UCSD-AML1 (cell line): ENCODE data around the gene PIP4P1.
"Not testable (repeated sequence)": the region's sequence is repeated elsewhere in the genome, so short reads cannot be mapped to it uniquely, and the experiment has no call there.

Experiments
- DNase-seq: peaks from one replicate; lab custom pipeline; 2025; ENCODE audit not compliant: unreplicated experiment; lab: John Stamatoyannopoulos, UW

PIP4P1 gene

DNA sequence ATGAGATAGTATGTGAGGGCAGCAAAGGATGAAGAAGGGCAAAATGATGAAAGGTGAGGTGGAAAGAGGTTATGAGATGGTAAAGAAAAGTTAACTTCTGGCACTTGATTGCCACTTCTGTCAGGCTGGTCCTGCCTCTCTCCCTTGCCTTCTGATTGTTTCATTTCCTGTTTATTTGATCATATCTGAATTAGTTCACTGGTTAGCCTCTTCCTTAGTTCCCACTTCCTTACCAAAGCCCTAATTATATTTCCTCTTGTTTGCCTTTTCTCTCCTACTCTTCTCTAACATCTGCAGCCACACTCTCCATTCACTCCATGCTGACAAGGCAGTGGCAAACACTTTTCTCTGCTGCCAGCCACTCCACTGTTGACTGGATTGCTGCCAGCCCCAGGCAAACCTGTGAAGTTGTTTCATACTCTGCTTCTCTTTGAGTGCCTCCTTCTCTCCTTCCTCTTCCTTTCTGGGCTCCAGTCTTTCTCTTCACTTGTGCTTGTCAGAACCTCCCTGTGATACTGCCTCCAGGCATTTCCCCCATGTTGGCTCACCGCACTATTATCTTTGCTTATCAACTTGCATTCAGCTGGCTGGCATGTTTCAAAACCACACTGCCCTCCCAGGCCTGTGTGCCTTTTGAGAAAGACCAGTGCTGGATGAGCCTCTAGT is 16.1 kb upstream of the PIP4P1 start:
- peak; percentile 79 for DNase-seq

DNA sequence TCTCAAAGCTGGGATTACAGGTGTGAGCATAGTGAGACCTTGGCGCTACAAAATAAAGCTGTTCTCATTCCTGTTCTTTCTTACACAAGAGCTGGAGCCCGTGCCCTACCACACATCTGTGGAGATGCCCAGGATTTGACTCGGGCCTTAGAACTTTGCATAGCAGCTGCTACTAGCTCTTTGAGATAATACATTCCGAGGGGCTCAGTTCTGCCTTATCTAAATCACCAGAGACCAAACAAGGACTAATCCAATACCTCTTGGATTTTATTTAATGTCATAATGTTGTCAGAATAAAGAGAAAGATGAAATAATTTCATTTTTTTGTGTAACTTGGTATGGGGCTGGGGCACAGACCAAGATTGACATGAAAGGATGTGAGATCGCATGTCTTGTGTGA is 15.5 kb upstream of the PIP4P1 start:
- DNase-seq, result no peak

DNA sequence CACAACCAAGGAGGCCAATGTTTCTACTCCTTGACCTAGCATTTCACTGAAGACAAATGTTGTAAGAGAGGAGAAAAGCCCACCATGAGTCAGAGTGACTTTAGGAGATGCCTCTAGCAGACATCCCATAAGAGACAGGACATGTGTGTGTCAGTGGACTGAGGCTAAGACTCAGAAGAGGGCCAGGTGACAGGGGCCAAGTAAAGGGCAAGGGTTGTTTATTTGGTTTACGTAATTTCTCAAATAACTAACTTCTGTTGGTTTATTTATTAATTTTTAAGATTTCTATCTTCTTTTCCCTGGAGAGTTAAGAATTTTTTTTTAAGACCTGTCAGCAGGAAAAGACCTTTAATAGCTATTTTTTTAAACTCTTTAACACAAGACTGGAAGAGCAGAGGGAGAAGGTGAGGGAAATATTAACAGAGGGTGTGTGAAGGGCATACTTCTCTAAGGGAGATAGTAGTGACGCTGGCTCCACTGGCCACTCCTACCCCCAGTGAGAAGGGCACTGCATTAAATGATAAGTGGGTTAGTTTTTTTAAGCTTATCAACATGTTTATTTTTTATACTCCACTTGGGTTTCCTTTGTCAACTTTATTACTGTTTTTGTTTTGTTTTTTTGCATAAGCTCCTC is 11.4 kb upstream of the PIP4P1 start:
- DNase-seq, result no peak

DNA sequence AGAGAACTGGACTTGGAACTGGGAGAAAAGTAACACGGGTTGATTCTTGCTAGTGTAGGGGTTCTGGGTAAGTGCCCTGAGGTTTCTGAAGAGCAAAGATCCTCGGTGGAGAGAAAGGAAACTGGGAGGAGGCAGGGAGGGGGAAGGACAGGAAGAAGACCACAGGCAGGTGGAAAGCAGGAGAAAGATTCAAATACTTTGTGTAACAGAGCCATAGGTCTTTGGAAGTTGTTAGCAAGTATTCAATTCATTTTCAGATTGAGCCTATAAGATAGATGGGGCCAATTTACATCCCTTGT is 9.3 kb upstream of the PIP4P1 start:
- DNase-seq, result no peak

DNA sequence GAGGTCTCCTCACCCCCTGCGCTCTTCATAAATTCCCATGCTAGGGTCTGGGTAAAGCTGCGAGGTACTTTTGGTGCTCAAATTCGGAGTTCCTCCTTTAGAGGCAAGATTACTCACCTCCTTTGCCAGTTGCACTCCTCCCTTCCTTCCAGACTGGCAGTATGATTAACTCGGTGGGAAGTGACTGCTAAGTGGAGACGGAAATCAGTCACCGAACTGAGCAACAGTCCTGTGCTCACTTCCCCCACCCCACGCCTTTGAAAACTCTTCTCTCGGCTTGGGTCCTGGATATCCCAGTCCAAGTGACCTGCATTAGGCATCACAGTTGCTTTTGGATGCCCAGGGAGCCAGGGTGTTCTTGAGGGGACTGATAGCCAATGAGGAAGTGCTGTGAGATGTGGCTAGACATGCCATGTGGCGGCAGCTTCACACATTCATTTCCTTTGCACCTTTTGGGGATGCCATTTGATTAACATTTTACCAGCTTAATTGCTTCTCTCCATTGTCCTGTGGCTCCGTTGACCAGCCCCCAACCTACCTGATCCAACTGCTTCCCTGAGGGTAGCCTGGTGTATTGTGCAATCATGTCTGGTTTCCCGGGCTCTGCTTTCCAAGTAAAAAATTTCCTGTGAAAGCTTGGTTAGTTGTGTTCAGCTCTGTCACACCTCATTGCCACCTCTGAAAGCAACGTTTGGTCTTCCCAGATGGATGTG is 8.8 kb upstream of the PIP4P1 start:
- DNase-seq, result peak; percentile 69

DNA sequence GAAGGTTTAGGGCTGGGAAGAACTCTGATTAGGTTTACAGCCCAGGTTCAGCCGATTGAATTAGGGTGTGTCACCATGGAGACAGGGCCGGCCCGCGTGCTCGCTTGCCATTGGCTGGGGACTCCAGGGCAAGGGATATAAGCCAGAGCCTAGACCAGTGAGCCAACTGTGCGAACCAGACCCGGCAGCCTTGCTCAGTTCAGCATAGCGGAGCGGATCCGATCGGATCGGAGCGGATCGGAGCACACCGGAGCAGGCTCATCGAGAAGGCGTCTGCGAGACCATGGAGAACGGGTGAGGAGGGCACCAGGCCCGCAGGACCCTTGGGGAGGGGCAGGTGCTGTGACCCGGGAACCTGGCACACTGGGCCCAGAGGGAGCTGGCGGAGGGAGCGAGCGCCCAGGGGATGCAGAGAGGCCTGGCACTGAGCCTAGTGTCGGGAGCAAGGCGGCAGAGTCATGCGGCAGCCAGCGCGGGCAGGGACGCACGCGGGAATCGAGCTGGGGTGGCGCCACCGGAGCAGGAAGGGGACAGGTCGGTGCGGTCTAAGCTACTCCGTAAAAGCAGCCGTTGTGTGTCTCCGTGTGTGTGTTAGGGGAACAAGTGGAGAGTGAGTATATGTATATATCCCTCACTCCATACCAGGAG is 8.1 kb upstream of the PIP4P1 start, which contains the start of gene PNP:
Gene PNP, plus strand, starts transcription at position 165 of the 648 bp plus-strand sequence. Its CDS starts 119 bp downstream, at position 284.
- peak; percentile 85 for DNase-seq

DNA sequence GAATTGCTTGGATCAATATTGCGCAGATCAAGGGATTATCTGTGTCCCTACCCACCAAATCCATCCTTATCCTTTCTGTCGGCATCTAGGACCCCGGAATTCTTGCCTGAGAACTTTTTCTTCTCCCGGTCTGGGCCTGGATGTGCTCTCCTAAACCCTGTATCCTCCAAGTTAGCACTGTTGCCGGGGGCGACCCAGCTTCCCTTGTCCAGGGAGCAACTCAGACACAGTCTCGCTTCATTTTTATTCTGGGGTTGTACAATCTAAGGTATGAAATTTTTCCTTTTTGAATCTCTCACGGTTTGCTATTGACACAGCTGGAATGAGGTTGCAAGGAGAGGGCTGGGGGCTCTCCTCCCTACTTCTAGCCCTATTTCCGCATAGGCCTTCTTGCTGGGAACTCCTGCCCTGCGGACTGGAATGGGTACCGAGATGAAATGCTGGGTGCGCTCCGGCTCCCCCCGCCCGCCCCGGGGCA is 7.6 kb upstream of the PIP4P1 start:
- DNase-seq, result no peak

DNA sequence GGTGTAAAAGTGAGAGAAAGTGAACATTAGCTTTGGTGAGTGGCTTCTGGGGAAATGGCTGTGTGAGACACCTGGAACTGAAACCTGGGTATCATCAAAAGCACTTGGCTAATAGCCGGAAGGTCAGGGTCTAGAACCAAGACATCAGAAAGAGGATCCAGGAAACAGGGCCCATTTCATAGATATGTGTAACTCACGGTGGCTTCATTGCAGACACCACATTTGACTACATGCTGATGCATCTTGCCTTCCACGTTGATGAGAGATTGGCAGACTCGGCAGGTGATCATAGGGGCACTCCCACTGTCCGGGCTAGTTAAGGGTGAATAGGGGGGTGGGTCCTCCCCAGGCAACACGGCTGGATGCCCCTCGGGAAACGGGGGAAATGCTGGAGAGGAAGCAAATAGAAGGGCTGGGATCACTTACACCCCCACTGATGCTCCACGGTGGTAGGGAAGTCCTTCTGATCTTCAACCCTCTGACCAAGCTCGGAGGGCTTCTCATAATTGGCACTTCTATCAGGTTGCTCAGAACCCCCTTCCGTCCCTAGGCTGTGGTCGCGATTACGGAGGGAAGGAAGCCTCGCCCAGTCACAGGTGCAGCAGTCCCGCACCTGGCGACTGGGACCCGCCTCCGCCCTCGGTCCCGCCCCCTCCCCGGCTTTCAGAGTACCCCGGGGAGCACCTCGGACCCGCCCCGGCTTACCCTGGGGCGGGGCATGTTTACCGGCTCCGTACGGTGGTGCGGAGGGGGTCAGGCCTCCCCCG is 593 bp downstream of the PIP4P1 start:
- DNase-seq, result no peak

DNA sequence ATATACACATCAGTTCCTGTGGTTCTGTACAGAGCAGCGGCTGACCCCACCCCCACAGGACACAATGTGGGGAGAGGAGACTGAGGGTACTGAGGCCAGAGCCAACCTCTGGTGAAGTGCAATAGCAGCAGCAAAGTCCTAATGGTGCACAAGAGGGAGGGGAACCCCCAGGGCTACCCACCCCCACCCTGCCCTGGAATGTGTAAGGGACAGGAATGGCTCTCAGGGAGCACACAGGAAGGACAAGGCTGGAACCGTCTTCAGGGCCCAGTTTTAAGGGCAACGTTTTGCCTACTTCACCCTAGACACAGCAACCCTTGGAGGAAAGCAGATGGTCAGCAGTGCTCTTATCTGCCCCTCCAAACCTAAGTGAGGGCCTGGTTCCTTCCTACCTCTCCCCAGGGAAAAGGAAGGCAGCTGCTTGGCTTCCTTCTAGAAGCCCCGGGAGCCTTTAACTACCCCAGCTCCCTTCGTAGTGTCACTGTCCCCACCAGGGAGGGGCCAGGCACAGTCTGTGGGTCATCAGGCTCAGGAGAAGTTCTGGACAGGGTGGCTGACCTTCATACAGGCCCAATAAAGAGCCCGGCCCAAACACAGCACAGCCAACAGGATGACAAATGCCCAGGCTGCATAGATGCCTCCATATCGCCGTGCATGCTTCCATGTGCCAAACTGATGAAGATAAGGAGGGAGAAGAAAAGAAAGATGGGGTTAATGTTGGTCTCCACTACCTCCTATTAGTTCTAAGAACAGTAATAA is 3.0 kb downstream of the PIP4P1 start:
- DNase-seq, result no peak

DNA sequence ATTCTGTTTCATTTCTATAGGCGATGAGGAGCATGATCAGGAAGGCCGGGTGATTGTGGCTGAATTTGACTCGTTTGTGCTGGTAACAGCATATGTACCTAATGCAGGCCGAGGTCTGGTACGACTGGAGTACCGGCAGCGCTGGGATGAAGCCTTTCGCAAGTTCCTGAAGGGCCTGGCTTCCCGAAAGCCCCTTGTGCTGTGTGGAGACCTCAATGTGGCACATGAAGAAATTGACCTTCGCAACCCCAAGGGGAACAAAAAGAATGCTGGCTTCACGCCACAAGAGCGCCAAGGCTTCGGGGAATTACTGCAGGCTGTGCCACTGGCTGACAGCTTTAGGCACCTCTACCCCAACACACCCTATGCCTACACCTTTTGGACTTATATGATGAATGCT is 4.3 kb downstream of the PIP4P1 start:
- DNase-seq, result no peak

DNA sequence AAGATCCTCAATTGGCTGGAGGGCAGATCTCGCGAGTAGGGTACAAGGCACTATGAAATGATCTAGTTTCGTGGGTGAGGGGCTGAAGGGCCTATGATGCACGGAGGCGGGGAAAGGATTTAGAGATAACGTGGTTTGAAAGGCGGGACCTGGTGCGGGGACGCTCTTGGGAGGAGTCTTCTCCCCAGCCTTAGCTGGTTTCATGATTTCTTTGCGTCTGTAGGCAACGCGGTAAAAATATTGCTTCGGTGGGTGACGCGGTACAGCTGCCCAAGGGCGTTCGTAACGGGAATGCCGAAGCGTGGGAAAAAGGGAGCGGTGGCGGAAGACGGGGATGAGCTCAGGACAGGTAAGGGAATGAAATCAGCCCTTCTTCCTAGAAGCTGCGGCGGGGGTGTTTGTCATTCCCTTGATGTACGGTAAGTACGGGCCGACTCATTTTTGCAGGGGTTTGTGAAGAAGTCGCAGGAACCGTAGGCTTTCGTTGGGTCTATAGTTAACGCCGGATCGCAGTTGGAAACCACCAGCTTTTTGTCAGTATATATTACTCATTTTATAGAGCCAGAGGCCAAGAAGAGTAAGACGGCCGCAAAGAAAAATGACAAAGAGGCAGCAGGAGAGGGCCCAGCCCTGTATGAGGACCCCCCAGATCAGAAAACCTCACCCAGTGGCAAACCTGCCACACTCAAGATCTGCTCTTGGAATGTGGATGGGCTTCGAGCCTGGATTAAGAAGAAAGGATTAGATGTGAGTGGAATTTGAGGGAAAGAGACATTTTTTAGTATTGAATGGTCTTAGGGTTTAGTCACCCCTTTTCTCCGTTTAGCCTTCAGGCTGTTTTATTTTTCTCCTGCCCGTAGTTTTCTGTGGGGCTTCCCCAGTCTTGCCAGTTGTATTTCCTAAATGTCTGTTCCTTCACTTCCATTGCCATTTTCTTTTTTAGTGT is 5.6 kb downstream of the PIP4P1 start:
- DNase-seq, result no peak

DNA sequence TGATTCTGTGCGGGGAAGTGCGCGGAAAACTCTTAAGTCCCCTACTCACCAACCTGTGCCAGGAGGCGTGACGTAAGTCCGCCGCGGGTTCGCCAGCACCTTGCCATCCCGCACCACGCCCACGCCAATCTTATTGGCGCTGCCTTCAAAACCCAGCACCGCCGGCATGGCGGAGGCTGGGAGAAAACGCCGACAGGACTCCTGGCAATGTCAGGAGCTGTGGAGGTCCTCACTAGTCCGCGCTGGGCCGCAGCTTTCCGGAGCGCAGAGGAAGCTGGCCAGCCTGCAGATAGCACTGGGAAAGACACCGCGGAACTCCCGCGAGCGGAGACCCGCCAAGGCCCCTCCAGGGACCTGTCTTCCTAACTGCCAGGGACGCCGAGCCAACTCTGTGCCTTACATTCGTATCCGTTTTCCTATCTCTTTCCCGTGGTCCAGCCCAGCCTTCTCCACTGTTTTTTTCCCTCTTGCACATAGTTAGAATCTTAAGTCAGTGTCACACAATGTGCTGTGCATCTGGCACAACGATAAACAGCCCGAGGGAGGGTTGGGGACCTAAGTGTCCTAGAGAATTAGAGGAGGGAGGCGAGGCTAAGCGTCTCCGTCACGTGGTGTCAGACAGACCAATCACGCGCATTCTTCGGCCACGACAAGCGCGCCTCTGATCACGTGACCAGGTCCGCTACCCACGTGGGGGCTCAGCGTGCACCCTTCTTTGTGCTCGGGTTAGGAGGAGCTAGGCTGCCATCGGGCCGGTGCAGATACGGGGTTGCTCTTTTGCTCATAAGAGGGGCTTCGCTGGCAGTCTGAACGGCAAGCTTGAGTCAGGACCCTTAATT is 6.5 kb downstream of the PIP4P1 start, which contains the start of the genes APEX1 and OSGEP:
Gene APEX1, plus strand, starts transcription at position 711 of the 839 bp plus-strand sequence. CDS start 420 bp downstream, outside the sequence.
Gene OSGEP, minus strand, starts transcription at position 297 of the 839 bp plus-strand sequence. Its CDS starts 129 bp downstream, at position 168.
- DNase-seq, result peak; percentile 97

DNA sequence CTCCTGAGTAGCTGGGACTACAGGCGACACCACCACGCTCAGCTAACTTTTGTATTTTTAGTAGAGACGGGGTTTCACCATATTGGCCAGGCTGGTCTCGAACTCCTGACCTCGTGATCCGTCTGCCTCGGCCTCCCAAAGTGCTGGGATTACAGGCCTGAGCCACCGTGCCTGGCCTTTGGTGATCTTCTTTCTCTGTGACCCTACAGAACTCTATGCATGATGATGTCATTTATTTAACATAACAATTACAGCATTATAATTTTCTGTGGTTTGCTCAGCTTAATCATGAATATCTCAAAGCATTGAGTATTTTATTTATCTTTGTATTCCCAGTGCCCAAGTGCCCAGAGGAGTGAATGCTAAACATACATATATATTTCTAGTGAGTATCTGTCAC is 8.4 kb downstream of the PIP4P1 start:
- not testable (repeated sequence) for DNase-seq

DNA sequence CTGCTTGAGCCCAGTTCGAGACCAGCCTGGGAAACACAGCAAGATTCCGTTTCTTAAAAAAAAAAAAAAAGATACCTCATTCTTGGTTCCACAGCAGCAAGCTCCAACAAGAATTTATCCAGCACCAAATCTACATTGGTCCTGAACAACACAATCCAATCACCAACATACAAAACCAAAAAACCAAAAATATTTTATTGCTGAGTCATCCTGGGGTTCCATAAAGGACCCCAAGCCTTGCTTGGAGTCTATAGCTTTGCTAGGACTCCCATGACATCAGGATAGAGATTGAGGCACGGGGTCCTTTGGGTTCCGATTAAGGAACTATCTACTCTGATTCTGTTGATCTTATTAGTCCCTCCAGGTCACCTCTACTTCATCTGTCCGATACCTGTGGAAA is 14.3 kb downstream of the PIP4P1 start:
- DNase-seq, result no peak

DNA sequence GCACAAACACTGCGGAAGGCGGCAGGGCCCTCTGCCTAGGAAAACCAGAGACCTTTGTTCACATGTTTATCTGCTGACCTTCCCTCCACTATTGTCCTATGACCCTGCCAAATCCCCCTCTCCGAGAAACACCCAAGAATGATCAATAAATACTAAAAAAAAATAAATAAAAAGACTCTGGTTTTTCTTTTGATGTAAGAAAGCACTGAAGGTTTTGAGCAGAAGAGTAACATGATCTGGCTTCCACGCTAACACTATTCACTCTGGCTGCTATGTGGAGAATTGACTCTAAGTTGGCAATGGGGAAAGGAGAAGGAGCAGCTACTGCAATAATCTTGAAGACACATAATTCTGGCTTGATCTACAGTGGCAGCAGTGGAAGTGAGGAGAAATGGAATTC is 17.6 kb downstream of the PIP4P1 start:
- DNase-seq, result not testable (repeated sequence)

DNA sequence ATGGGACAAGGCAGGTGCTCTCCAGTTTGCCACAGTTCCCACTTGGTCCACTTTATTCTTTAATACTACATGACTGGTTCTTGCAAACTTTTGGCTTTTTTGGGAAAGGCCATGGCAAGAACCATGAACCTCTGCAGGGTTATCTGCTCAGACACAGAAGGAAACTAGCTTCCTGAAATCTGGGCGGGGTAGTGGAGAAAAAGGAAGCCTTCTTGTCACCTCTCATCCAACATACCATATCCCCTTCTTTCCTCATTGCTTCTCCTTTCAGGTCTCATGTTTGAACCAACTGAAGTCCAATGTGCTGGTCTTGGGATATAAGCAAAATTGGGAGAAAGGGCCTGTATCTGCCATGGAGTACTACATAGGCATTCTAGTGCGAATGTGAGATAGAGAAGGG is 19.8 kb downstream of the PIP4P1 start:
- no peak for DNase-seq

DNA sequence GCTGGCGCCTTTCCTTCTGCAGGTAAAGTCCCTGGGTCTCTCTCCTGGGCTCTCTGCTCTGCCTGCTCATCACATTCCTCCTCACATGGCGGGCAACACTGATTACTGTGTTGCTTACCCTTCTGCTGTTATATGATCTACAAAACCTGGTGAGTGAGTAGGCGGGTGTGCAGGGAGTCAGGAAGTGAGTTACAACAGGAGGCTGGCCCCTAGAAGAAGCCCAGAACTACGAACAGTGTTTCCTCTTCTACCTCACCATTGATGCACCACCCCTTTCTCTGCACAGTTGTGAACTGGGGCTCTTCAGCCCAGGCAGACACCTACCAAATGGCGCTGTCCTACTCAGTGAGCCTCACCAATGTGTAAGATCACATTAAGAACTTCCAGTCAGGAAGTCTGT is 20.4 kb downstream of the PIP4P1 start:
- peak; percentile 34 for DNase-seq

DNA sequence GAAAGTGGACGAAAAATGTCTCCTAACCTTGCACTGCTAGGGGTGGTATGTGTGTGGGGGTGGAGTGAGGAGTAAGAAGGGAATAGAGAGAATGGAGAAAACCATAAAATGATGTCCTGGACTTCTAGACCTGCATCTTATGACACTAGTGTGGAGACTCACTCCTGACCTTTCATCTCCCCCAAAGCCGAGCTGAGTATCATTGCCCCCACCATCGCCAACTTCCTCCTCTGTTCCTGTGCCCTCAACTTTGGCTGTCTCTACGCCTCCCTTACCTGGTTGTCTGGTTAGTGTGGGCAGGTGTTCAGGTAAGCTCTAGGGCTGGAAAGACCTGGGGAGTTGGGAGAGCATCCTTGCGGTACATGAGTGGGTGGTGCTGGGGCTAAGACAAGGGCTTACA is 20.8 kb downstream of the PIP4P1 start:
- no peak for DNase-seq
